CD4-positive, alpha-beta T cell treated with Interleukin-15 for 1 hour (primary cell): Measurements from ENCODE around the gene TNN.
A peak's percentile ranks its signal among the peaks of the same experiment; 100 is the strongest.

Experiments
- DNase-seq: peaks from one replicate; pipeline ENCODE4 v3.0.0-alpha.2; 2020

TNN gene

DNA sequence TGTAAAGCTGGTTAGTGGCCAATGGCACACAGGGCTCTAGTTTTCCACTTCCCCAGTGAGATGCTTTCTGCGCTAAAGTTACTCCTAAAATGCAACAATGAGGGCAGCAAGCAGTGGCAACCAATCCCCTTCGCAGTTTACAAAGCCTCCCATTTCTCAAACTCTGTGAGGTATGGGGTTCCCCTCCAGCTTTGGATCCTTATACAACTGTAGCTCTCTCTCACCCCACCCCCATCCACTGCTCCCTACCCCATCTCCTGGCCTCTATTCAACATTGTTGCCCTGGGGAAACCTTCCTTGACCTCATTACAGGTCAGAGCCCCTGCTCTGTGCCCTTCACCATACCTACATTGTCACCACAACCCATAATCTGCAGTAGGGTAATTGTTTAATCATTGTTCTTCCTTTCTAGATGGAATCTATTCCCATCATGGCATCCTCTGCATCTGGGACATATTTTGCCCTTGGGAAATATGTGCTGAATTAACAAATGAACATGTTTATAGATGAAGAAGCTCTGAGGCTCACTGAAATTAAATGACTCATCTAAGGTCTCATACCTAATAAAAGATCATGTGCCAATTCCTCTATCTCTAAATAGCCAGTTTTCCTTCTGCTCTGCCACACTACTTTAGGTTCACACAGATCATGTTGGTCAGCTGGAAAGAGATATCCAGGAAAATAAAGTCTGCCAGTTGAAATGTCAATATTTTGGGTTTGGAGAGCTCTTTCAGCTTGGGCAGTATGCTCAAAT lies 112.4 kb downstream of the TNN start:
- no peak for DNase-seq

DNA sequence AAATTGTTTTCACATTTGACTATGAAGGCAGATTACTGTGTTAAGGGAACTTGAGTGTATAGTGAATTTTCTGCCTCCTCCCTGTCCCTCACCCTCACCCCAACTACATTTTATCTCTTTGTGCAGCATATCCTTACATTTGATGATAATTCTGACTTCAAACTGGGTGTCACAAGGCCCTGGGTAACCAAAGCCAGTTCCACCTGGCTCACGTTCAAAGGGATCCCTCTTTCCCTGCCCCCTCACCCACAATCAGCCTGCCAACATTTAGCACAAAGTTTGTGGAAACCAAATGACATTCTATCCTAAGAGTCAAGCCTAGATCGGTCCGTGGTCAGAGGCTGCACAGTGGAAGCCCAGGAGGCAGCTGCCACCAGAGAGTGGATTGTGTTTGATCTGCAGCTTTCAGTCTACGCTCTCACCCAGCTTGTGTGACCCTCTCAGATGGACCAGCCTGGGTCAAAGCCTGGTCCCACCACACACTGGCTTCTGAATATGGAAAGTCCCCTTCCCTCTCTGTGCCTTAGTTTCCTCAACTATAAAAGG lies 114.6 kb downstream of the TNN start:
- DNase-seq: no peak

DNA sequence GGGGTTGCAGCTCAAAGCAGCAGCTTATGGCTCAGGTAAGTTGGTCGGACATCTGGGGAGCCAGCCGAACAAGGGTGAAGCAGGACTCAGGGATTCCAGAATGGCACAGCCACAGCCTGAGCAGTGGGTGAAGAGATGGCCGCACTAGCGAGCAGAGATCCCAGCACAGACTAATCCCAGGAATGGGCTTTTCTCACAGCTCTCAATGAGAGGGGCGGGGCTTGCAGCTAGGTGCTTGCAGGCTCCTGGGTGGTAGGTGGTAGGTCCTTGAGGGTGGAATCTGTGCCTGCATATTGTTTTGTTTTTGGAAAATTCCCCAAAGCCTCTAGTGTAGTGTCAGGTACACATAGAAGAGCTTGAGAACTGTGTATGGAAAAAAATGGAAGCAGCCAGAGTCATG lies 116.0 kb downstream of the TNN start:
- no peak for DNase-seq

DNA sequence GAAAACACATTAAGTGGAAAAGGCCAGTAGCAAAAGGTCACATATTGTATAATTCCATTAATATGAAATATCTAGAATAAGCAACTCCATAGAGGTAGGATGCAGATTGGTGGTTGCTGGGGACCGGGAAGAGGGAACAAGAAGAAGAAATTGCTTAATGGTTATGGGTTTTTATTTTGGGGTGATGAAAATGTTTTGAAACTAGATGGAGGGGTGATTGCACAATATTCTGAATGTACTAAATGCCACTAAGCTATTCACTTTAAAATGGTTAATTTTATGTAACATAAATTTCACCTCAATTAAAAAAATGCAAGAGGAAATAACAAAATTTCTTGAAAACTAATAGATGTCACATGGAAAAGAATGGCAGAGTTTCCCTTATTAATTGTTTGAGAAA lies 118.3 kb downstream of the TNN start:
- no peak for DNase-seq

DNA sequence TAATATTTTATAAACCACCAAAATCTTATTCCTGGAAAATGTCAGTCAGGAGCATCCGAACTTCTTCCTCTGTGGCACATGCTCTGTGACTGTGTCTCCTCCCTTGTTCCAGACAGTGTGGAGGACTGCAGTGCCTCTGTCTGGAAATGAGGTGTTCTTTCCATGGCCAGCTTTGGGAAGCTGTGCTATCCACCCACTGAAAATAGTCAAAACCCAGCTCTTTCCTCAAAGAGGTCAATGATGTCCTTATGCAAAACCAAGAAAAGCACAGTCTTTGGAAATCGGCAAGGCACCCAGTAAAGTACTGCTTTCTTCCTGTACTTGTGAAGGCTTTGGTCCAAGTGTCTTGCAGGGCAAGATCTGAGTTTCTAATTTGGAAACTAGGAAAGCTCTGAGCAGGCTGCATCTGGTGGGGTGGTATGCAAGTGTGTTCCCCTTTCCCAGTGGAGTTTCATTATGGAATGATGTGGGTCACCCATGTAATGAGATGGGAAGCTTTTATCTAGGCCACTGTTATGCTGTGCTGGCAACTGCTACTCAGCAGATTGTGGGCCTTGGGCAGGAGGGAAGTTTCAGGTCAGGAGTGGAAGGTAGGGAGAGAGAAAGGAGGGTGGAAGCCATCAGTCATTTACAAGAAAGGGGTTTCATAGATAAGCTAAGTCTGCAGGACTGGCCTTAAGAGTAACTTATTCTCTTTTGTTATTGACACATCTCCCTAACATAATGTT lies 119.0 kb downstream of the TNN start:
- DNase-seq: no peak

DNA sequence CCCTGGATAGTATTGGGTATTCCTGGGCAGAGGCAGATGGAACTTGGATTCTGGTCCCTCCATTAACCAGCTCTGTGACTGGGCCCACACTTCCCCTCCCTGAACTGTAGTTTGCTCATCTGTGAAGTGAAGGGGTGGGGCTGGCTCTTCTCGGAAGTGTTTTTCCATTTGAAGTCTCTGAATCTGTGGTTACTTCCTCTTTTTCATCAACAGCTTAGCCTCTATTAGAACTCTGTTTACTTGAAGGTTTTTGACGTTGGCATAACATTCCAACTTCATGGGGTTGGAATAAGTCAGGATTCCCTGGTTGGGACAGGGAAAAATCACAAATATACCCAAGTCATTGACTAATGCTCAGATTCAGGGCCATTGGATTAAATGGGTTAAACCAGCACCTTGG lies 121.3 kb downstream of the TNN start:
- DNase-seq: peak; percentile 79

DNA sequence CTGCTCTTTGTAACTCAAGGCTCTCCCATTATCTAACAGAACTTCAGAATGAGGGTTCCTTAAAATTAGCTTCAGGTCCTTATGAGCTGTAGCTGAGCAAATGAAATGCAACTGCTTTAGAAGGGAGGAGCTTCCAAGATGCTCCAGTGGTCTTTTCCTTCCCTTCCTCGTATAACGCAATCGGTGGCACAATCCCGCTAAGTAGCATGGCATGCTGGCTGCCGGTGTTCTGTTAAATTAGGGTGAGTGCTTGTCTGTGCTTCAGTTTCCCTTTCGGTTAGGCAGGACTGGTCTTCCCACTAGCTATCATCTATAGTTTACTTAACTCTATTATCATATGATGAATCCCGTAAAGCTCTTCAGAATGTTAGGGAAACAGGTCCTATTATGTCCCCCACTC lies 124.0 kb downstream of the TNN start:
- peak; percentile 19 for DNase-seq

DNA sequence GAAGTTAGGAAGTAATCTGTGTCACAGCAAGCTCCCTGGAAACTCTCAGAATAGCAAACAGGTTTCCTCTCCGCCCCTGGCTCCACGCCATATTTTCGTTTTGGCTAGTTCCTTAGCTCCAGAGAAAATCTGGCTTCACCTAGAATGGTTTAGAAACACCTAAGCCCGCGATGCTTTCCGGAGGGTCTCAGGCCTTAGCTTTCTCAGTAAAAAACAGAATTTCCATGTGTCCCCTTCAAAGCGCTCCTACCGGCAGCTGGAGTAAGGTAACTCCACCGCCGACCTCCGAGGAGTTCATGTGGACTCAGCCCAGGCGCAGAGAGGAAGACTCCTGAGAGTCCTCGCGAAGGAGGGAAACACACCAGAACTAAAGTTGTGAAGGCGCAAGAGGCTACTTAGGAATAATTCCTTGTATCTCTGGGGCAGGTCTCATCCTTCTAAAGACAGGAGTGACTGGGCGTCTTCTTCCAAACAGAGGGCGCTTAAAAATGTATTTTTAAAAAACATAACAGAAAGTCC lies 124.5 kb downstream of the TNN start:
- DNase-seq: no peak

DNA sequence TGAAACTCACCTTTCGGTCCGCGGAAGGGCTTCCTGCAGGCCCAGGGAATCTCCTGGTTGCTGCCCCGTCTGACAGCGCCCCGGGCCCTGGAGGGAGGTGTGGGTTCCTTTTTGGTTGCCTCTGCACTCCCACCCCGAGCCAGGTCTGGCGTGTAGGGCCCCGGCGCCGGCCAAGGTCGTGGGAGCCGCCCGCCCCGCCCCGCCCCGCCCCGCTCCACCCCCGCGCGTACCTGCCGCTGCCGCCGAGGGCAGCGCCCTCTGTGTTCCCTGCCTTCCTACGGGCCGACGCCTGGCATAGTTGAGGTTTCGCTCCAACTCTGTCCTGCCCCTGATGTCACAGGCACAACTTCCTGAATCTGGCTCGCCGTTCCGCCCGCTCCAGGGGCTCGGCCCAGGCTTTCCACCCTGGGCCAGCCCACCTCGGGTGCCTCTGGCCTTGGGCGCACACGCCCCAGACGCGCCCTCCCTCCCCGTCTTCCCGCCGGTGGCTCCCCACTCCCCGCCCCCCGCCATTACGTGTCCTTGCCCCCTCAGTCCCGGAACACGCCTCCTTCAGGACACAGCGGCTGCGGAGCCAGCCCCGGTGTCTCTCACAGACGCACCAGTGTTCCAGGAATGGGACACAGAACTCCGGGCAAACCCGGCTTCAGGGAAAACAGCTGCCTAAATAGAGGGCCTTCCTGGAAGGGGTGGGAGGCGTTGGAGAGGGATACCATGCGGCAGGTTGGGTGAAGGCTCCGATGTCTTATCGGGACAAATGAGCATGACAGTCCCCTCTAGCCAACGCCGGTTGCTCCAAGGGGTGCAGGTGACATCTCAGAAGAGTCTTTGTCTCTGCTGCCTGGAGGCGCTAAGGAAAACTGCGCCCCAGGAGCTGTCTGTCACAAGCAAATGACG lies 125.2 kb downstream of the TNN start, which contains the start of gene KIAA0040:
Gene KIAA0040 (minus strand): TSS at position 147 of the 897 bp plus-strand sequence. CDS start 31,763 bp downstream, outside the sequence.
- DNase-seq: peak; percentile 57

DNA sequence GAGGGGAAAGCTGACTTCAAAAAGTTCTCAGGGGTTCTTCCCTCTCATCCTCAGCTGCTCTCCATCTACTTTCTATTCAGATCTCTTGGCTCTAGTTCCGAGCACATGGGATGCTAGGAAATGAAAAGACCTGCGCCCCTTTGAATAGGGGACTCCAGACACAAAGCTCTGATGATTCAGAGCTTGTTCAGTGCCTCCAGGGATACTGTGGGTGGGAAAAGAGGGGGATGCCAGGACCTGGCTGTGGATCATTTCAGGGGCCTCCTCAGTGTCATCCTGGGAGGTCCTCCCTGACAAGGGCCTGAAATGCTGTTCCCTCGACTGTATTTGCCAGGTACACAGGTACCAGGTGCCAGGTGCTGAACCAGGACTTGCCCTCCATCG lies 125.9 kb downstream of the TNN start:
- no peak for DNase-seq

DNA sequence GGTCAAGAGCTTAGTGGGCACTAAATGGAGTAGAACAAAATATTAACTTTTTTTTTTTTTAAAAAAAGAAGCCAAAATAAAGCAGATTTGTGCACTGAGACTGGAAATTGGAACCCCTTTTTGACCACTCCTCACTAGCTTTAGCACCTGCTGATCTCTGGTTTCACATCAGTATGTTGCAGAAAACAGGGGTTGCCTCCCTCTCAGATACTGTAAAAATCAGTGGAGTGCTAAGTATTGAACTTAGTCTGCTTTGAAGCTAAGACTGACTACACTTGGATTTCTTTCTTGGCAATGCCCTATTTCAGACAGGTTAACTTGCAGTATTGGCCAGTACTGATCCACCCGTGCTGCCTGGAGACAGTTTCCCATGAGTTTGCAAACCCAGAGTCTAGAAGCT lies 127.6 kb downstream of the TNN start:
- no peak for DNase-seq

DNA sequence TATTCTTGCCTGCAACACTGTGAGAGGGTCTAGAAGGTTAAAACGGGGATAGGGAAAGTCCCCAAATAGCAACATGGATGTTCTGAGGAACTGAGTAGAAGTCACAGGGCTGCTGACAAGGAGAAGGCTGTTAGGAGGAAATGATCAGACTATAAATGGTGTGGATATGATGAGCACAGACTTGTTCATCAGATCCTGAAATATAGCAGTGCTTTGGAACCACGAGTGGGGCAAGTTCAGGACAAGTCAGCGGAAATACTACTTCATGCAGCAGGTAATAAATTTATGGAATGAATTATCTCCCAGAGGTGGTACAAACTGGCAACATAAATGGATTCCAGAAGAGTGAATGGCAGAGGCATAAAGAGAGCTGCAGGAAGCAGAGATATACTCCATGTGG lies 128.2 kb downstream of the TNN start:
- DNase-seq: no peak

DNA sequence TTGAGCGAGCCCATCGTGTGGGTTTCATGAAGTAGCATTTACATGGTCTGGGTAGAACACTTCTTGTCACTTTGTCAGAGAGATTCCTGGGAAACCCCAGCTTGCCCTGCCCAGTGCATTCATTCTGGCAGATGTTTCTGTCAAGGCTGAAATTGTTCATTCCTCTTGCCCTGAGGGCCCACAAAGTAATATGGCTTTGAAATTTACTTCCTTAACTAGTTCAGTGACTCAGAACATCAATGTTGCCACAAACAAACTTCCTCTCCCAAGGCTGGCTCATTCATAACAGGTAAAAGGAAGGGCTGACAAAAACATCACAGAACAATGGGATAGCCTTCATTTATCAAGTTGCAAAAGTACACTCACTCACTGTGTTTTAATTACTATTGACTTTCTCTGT lies 129.9 kb downstream of the TNN start:
- DNase-seq: no peak
